ENCODE data around the gene FNDC5. TPM values are rescaled to one million over a fixed set of nuclear protein-coding genes. Genes with fewer than 3 reads are reported as not detected.

Gene FNDC5
- polyA plus RNA-seq, 2 of the 4 experiments (the other 2 are of a cell fraction), result 0.26 to 0.99 TPM

DNA sequence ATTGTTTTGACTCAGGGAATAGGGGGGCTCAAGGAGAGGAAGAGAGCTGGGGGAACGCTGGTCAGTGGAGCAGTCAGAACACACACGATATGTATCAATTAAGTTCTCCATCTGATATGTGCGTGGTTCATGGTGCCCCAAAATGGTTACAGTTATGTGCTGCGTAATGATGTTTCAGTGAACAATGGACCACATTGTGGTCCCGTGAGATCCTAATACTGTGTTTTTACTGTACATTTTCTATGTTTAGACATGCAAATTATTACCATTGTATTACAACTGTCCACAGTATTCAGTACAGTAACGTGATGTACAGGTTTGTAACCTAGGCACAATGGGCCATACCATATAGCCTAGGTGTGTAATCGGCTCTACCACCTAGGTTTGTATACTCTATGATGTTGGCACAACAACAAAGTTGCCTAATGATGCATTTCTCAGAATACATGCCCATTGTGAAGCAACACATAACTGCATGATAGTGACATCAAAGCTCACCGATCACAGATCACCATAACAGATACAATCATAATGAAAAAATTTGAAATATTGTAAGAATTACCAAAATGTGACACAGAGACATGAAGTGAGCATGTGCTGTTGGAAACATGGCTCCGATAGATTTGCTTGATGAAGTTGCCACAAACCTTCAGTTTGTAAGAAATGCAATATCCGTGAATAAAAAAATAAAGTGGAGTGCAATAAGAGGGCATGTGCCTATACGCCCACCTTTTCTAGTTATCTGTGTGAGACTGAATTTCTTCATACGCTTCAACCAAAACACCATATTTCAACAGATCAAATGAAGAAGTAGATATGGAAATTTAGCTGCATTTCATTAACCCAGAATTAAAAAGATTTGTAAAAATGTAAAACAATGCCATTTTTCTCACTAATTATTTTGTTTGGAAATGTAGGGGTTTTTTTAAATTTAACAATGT is 45.3 kb upstream of the FNDC5 start:
- POLR2A ChIA-PET, result no interaction called here
- DNase-seq (ENCODE audit: low read depth in 1 of 2, low spot score in 1 of 2) (no peak), ATAC-seq (no peak), FAIRE-seq (no peak)
- Histone ChIP-seq H3K27ac (no peak overlapping the region), H3K9me3 (no peaks in the 10 kb centered on the region; the same call in 2 of the 3 replicates), H3K4me2 (no peak overlapping the region), H3K4me3 (no peak overlapping the region), H3K4me1 (peaks cover 8% of the 10 kb centered on the region)
- TF ChIP-seq ZC3H11A (IDR thresholded peaks at IDR 0.05), result no peak
- TF ChIP-seq CEBPB (IDR thresholded peaks at IDR 0.05), result no peak
- no peak for TF ChIP-seq HOXA7 (CRISPR knock-in tag; IDR thresholded peaks at IDR 0.05)
- TF ChIP-seq EP300 (IDR thresholded peaks at IDR 0.05), result no peak
- no peak for TF ChIP-seq CBX8 (IDR thresholded peaks at IDR 0.05)
- no peak for TF ChIP-seq FOXS1 (CRISPR knock-in tag; IDR thresholded peaks at IDR 0.05)
- TF ChIP-seq NFE2L2 (conservative IDR thresholded peaks at IDR 0.05; ENCODE audit: low read length), result no peak
- no peak for TF ChIP-seq TFCP2L1 (CRISPR knock-in tag; IDR thresholded peaks at IDR 0.05)
- TF ChIP-seq BHLHE40 (IDR thresholded peaks at IDR 0.05; ENCODE audit: low read depth, low read length), result no peak
- TF ChIP-seq RCOR1 (IDR thresholded peaks at IDR 0.05; ENCODE audit: low read depth, low read length), result no peak
- no peak for TF ChIP-seq RNF2 (IDR thresholded peaks at IDR 0.05; ENCODE audit: borderline replicate concordance, low read depth)
- no peak for TF ChIP-seq HOXB13 (CRISPR knock-in tag; IDR thresholded peaks at IDR 0.05; ENCODE audit: low read depth)
- CTCF ChIA-PET, result interaction anchor here (1.3 kb wide), 1 partner anchor 169 kb away, joined by 3 read pairs; no protein-coding TSS in a partner anchor
- WGBS (ENCODE audit: missing lambda C conversion rate), result 81% methylated on average over 12 of the region's 12 CpGs

DNA sequence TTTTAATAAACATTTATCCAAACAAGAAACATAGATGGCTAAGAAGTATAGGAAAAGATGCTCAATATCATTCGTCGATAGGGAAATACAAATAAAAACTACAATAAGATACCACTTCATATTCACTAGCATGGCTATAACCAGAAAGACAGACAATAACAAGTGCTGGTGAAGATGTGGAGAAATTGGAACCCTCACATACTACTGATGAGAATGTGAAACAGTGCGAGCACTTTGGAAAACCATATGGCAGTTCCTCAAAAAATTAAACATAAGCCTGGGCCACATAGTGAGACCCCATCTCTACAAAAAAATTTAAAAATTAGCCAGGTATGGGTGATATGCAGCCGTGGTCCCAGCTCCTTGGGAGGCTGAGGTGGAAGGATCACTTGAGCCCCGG is 39.6 kb upstream of the FNDC5 start:
- DNase-seq (ENCODE audit: low read depth in 1 of 2, low spot score in 1 of 2), result no peak
- FAIRE-seq, result no peak
- POLR2A ChIA-PET, result no interaction called here
- ATAC-seq, result no peak
- 85% methylated on average over 5 of the region's 5 CpGs for WGBS (ENCODE audit: missing lambda C conversion rate)
- TF ChIP-seq ZFP36 (IDR thresholded peaks at IDR 0.05; ENCODE audit: borderline replicate concordance, partially characterized antibody), result no peak
- TF ChIP-seq EHF (CRISPR knock-in tag; IDR thresholded peaks at IDR 0.05), result no peak
- TF ChIP-seq FOXS1 (CRISPR knock-in tag; IDR thresholded peaks at IDR 0.05), result no peak
- TF ChIP-seq CHD2 (IDR thresholded peaks at IDR 0.05; ENCODE audit: low read length, partially characterized antibody), result no peak
- TF ChIP-seq, protein P1, sequence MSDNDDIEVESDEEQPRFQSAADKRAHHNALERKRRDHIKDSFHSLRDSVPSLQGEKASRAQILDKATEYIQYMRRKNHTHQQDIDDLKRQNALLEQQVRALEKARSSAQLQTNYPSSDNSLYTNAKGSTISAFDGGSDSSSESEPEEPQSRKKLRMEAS (IDR thresholded peaks at IDR 0.05), result no peak
- TF ChIP-seq POLR2A (IDR thresholded peaks at IDR 0.05; ENCODE audit: low read length), result no peak
- TF ChIP-seq, protein P2, sequence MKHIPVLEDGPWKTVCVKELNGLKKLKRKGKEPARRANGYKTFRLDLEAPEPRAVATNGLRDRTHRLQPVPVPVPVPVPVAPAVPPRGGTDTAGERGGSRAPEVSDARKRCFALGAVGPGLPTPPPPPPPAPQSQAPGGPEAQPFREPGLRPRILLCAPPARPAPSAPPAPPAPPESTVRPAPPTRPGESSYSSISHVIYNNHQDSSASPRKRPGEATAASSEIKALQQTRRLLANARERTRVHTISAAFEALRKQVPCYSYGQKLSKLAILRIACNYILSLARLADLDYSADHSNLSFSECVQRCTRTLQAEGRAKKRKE (CRISPR knock-in tag; IDR thresholded peaks at IDR 0.05; ENCODE audit: low read depth), result no peak
- TF ChIP-seq HDAC2 (IDR thresholded peaks at IDR 0.05), result no peak
- TF ChIP-seq TP53 (CRISPR knock-in tag; IDR thresholded peaks at IDR 0.05), result no peak
- no peak for TF ChIP-seq CEBPB (IDR thresholded peaks at IDR 0.05)
- CTCF ChIA-PET, result interaction anchor here (1.6 kb wide), 1 partner anchor 145 kb away, joined by 3 read pairs; no protein-coding TSS in a partner anchor
- no peak overlapping the region for H3K4me3 ChIP-seq
- H3K9me3 ChIP-seq, result no peaks in the 10 kb centered on the region; the same call in 2 of the 3 replicates
- no peak overlapping the region for H3K4me2 ChIP-seq
- H3K27ac ChIP-seq, result no peak overlapping the region
- H3K4me1 ChIP-seq, result peaks cover 12% of the 10 kb centered on the region

DNA sequence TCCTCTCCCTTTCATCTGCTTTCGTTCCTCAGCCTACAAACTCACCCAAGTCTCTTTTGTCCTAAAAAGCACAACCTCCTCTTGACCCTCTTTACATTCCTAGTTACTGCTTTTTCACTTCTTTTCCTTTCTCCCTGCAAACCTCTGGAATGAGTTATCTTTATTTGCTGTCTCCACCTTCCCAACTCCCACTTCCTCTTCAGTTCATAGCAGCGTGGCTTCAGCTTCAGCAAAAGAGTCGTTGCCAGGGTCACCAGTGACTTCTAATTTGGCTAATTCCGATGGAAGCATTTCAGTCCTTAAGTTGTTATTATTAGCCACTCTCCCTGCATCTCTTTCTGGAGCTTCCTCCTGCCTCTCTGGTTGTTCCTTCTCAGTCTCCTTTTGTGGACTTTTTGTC is 36.7 kb upstream of the FNDC5 start:
- WGBS (ENCODE audit: missing lambda C conversion rate), result 36% methylated on average over 4 of the region's 4 CpGs
- Histone ChIP-seq H3K27ac (no peak overlapping the region), H3K4me2 (0 out of 3 replicates have a peak overlapping the region, but pooled peaks have one; percentile 30), H3K9me3 (no peaks in the 10 kb centered on the region), H3K4me3 (no peak overlapping the region), H3K4me1 (peaks cover 19% of the 10 kb centered on the region)
- FAIRE-seq (no peak), ATAC-seq (no peak), DNase-seq (ENCODE audit: low read depth in 1 of 2, low spot score in 1 of 2) (no peak)
- ChIA-PET CTCF (interaction anchor here (0.5 to 3.7 kb wide), 4 partner anchors 14 to 148 kb away, joined by 3 to 15 read pairs (median 4); no protein-coding TSS in a partner anchor), POLR2A (no interaction called here)
- TF ChIP-seq RCOR1 (IDR thresholded peaks at IDR 0.05; ENCODE audit: low read depth, low read length), result no peak
- no peak for TF ChIP-seq HOXB13 (CRISPR knock-in tag; IDR thresholded peaks at IDR 0.05; ENCODE audit: low read depth)
- TF ChIP-seq, protein P3, sequence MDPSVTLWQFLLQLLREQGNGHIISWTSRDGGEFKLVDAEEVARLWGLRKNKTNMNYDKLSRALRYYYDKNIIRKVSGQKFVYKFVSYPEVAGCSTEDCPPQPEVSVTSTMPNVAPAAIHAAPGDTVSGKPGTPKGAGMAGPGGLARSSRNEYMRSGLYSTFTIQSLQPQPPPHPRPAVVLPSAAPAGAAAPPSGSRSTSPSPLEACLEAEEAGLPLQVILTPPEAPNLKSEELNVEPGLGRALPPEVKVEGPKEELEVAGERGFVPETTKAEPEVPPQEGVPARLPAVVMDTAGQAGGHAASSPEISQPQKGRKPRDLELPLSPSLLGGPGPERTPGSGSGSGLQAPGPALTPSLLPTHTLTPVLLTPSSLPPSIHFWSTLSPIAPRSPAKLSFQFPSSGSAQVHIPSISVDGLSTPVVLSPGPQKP (IDR thresholded peaks at IDR 0.05; ENCODE audit: low read depth, low read length), result no peak
- TF ChIP-seq, protein P4, sequence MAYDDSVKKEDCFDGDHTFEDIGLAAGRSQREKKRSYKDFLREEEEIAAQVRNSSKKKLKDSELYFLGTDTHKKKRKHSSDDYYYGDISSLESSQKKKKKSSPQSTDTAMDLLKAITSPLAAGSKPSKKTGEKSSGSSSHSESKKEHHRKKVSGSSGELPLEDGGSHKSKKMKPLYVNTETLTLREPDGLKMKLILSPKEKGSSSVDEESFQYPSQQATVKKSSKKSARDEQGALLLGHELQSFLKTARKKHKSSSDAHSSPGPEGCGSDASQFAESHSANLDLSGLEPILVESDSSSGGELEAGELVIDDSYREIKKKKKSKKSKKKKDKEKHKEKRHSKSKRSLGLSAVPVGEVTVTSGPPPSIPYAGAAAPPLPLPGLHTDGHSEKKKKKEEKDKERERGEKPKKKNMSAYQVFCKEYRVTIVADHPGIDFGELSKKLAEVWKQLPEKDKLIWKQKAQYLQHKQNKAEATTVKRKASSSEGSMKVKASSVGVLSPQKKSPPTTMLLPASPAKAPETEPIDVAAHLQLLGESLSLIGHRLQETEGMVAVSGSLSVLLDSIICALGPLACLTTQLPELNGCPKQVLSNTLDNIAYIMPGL (CRISPR knock-in tag; IDR thresholded peaks at IDR 0.05; ENCODE audit: borderline replicate concordance), result no peak
- TF ChIP-seq CBX2 (IDR thresholded peaks at IDR 0.05; ENCODE audit: borderline replicate concordance, low read depth), result no peak
- TF ChIP-seq NFE2L2 (conservative IDR thresholded peaks at IDR 0.05; ENCODE audit: low read length), result no peak
- TF ChIP-seq JUNB (IDR thresholded peaks at IDR 0.05), result no peak
- TF ChIP-seq, protein P5, sequence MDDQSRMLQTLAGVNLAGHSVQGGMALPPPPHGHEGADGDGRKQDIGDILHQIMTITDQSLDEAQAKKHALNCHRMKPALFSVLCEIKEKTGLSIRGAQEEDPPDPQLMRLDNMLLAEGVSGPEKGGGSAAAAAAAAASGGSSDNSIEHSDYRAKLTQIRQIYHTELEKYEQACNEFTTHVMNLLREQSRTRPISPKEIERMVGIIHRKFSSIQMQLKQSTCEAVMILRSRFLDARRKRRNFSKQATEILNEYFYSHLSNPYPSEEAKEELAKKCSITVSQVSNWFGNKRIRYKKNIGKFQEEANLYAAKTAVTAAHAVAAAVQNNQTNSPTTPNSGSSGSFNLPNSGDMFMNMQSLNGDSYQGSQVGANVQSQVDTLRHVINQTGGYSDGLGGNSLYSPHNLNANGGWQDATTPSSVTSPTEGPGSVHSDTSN (IDR thresholded peaks at IDR 0.05), result no peak
- TF ChIP-seq, protein P6, sequence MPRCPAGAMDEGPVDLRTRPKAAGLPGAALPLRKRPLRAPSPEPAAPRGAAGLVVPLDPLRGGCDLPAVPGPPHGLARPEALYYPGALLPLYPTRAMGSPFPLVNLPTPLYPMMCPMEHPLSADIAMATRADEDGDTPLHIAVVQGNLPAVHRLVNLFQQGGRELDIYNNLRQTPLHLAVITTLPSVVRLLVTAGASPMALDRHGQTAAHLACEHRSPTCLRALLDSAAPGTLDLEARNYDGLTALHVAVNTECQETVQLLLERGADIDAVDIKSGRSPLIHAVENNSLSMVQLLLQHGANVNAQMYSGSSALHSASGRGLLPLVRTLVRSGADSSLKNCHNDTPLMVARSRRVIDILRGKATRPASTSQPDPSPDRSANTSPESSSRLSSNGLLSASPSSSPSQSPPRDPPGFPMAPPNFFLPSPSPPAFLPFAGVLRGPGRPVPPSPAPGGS (IDR thresholded peaks at IDR 0.05), result no peak
- TF ChIP-seq ESRRA (IDR thresholded peaks at IDR 0.05; ENCODE audit: borderline replicate concordance, low read length), result no peak
- no peak for TF ChIP-seq KDM5A (IDR thresholded peaks at IDR 0.05)
- TF ChIP-seq TP53 (CRISPR knock-in tag; IDR thresholded peaks at IDR 0.05), result no peak
- TF ChIP-seq HOXA7 (CRISPR knock-in tag; IDR thresholded peaks at IDR 0.05), result no peak
